Peyer's patch (tissue), 4 donors: ENCODE measurements around the gene SMYD4.

Experiments
- CTCF ChIP-seq, 6 experiments: fragments of 450-650 bp in 4 of 6; fragments of 200-600 bp in 2 of 6; sonication (generic) in 1 of 6; IDR thresholded peaks; one replicate each; pipeline ENCODE4 v1.5.1; 2017 to 2019; ENCODE audit warnings: antibody characterized with exemption in 6 of 6, mild to moderate bottlenecking in 3 of 6, moderate library complexity in 1 of 6
- POLR2A ChIP-seq, 2 donors: fragments of 450-650 bp; IDR thresholded peaks; one replicate each; pipeline ENCODE4 v1.5.1; 2017; ENCODE audit warnings: antibody characterized with exemption in 2 of 2, mild to moderate bottlenecking in 2 of 2, moderate library complexity in 2 of 2

GRCh38 chr17:1759529-1759928 lies 70.2 kb downstream of the SMYD4 start:
- TF ChIP-seq CTCF (IDR thresholded peaks at IDR 0.05) = no peak
- TF ChIP-seq POLR2A (IDR thresholded peaks at IDR 0.05) = no peak
